Stomach smooth muscle (tissue), 2 donors: Measurements from ENCODE around the gene CCNY.
"Not testable (repeated sequence)": the region's sequence is repeated elsewhere in the genome, so short reads cannot be mapped to it uniquely, and the experiment has no call there.

Source experiments
- H3K27ac ChIP-seq: one replicate; pipeline ENCODE4 v1.7.0; 2013; ENCODE audit warnings: mild to moderate bottlenecking, low read length, inconsistent platforms
- H3K27me3 ChIP-seq, 2 donors: one replicate each; pipeline ENCODE4 v1.7.0; 2013; ENCODE audit warnings: low read length in 2 of 2; ENCODE audit not compliant: insufficient read depth in 2 of 2, control insufficient read depth in 1 of 2
- H3K36me3 ChIP-seq, 2 donors: one replicate each; pipeline ENCODE4 v1.7.0; 2013; ENCODE audit warnings: low read length in 2 of 2; ENCODE audit not compliant: control insufficient read depth in 2 of 2, insufficient read depth in 2 of 2
- H3K4me1 ChIP-seq: one replicate; pipeline ENCODE4 v1.7.0; 2013; ENCODE audit warnings: low read length; ENCODE audit not compliant: control insufficient read depth, insufficient read depth
- H3K4me3 ChIP-seq, 2 donors: one replicate each; pipeline ENCODE4 v1.7.0; 2013; ENCODE audit warnings: low read length in 2 of 2
- H3K9ac ChIP-seq, 2 donors: one replicate each; pipeline ENCODE4 v1.7.0; 2013; ENCODE audit warnings: low read length in 2 of 2, mild to moderate bottlenecking in 1 of 2
- H3K9me3 ChIP-seq, 2 donors: one replicate each; pipeline ENCODE4 v1.7.0; 2013; ENCODE audit warnings: low read length in 2 of 2; ENCODE audit not compliant: control insufficient read depth in 2 of 2
- donor health status: healthy.
- donor health status: Pancreatic carcinoma.

CCNY gene

GRCh38 chr10:35347121-35347562 is 10.8 kb downstream of the CCNY start:
- no peak overlapping the region for H3K9ac ChIP-seq
- no peak overlapping the region for H3K27ac ChIP-seq
- peaks cover 0 to 3% of the 10 kb centered on the region in 2 donors for H3K36me3 ChIP-seq
- H3K4me3 ChIP-seq = no peak overlapping the region
- no peaks in the 10 kb centered on the region for H3K9me3 ChIP-seq
- H3K4me1 ChIP-seq = peaks cover 32% of the 10 kb centered on the region
- H3K27me3 ChIP-seq = no peaks in the 10 kb centered on the region

- peaks cover 37% of the 10 kb centered on the region for H3K4me1 ChIP-seq
- no peaks in the 10 kb centered on the region for H3K9me3 ChIP-seq
- no peak overlapping the region for H3K9ac ChIP-seq
- H3K27me3 ChIP-seq = no peaks in the 10 kb centered on the region
- H3K4me3 ChIP-seq = peak overlapping the region in 1 of 2 donors; percentile 22
- H3K27ac ChIP-seq = no peak overlapping the region
- peaks cover 0 to 3% of the 10 kb centered on the region in 2 donors for H3K36me3 ChIP-seq
Observed at GRCh38 chr10:35347899-35348608, 11.7 kb downstream of the CCNY start.

- H3K9ac ChIP-seq = no peak overlapping the region
Observed at GRCh38 chr10:35348609-35349388, 12.5 kb downstream of the CCNY start.

DNA sequence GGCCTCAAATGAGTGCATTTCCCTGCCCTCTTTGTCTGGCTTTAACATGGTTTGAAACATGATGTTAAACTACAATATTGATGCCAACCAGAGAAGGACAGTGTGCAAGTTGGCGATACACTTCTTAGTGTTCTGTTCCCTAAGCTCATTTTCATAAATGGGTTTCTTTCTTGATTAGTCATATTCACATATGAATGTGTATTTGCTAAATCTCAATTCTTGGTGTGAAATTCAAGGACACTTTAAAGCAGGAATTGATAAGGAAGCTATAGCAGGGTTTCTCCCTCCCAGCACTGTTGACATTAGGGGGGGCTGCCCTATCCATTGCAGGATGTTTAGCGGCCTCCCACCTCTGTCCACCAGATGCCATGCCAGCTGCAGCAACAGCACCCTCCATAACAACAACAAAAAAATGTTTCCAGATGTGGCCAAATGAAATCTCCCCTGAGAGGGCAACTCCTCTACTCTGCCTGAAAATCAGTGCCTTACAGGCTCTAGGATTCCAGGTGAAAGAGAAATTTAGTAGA is 13.1 kb downstream of the CCNY start:
- Histone ChIP-seq H3K4me1 (peaks cover 37% of the 10 kb centered on the region), H3K4me3 (no peak overlapping the region), H3K9ac (no peak overlapping the region), H3K9me3 (no peaks in the 10 kb centered on the region), H3K36me3 (peaks cover 0 to 3% of the 10 kb centered on the region in 2 donors), H3K27ac (no peak overlapping the region), H3K27me3 (no peaks in the 10 kb centered on the region)

More at GRCh38 chr10:35348609-35349388, 12.5 kb downstream of the CCNY start:
- H3K9me3 ChIP-seq = no peaks in the 10 kb centered on the region
- H3K27me3 ChIP-seq = no peaks in the 10 kb centered on the region
- H3K27ac ChIP-seq = no peak overlapping the region
- peak overlapping the region in 1 of 2 donors; percentile 22 for H3K4me3 ChIP-seq
- peaks cover 0 to 3% of the 10 kb centered on the region in 2 donors for H3K36me3 ChIP-seq
- peaks cover 37% of the 10 kb centered on the region for H3K4me1 ChIP-seq

DNA sequence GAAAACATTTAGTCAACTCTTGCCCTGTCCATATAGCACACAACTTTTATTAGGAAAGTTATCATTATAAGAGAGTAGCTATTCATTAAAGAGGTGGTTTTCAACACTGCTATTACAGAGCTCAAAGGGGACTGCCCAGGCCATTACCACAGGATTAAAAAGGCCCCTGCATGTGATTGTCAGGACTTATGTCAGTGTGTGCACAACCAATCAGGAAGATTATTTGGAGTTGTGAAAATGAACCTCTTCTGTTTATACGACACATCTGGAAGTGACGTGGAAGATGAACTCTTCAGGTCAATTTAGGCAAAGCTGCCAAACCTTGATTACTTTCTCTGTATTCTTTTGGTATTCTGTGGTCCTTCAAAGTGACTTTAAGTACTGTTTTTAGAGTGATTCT is 14.7 kb downstream of the CCNY start:
- Histone ChIP-seq H3K4me3 (no peak overlapping the region), H3K9me3 (no peaks in the 10 kb centered on the region), H3K4me1 (peaks cover 32% of the 10 kb centered on the region), H3K9ac (no peak overlapping the region), H3K27ac (no peak overlapping the region), H3K27me3 (no peaks in the 10 kb centered on the region), H3K36me3 (peaks cover 0 to 3% of the 10 kb centered on the region in 2 donors)

- Histone ChIP-seq H3K36me3 (peaks cover 0 to 3% of the 10 kb centered on the region in 2 donors), H3K4me1 (peaks cover 24% of the 10 kb centered on the region), H3K27me3 (no peaks in the 10 kb centered on the region), H3K9me3 (no peaks in the 10 kb centered on the region), H3K27ac (no peak overlapping the region), H3K9ac (no peak overlapping the region), H3K4me3 (no peak overlapping the region)
Observed at GRCh38 chr10:35352097-35352496, 15.8 kb downstream of the CCNY start.

- no peak overlapping the region for H3K9ac ChIP-seq
- H3K27ac ChIP-seq = no peak overlapping the region
- no peaks in the 10 kb centered on the region for H3K27me3 ChIP-seq
- H3K4me1 ChIP-seq = peaks cover 22% of the 10 kb centered on the region
- no peak overlapping the region for H3K4me3 ChIP-seq
- H3K36me3 ChIP-seq = peaks cover 0 to 3% of the 10 kb centered on the region in 2 donors
- no peaks in the 10 kb centered on the region for H3K9me3 ChIP-seq
Observed at GRCh38 chr10:35352512-35352911, 16.2 kb downstream of the CCNY start.

DNA sequence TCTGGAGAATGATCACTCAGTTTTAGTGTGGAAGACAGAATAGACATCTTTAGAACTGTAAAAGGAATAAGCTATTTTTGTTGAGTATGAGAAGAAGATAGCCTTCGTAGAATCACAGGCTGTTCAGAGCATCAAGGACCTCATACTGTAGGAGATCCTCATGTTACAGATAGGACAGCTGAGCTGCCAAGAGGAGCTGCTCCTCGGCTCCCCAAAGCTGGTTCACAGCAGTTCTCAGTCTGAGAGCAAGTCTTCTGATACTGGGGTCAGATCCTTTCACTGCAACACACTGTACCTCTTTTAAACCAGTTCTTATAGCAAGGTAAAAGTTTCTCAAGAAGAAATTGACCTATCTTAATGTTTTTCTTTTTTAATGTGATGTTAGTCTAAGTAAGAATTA is 17.1 kb downstream of the CCNY start:
- H3K36me3 ChIP-seq = peaks cover 0 to 3% of the 10 kb centered on the region in 2 donors
- H3K9me3 ChIP-seq = no peaks in the 10 kb centered on the region
- no peak overlapping the region for H3K27ac ChIP-seq
- no peak overlapping the region for H3K4me3 ChIP-seq
- H3K9ac ChIP-seq = no peak overlapping the region
- H3K27me3 ChIP-seq = no peaks in the 10 kb centered on the region
- H3K4me1 ChIP-seq = peaks cover 23% of the 10 kb centered on the region

GRCh38 chr10:35353805-35354204 is 17.5 kb downstream of the CCNY start:
- H3K36me3 ChIP-seq = peaks cover 1 to 3% of the 10 kb centered on the region in 2 donors
- H3K4me3 ChIP-seq = no peak overlapping the region
- peaks cover 27% of the 10 kb centered on the region for H3K4me1 ChIP-seq
- H3K9me3 ChIP-seq = no peaks in the 10 kb centered on the region
- no peaks in the 10 kb centered on the region for H3K27me3 ChIP-seq
- H3K27ac ChIP-seq = no peak overlapping the region
- no peak overlapping the region for H3K9ac ChIP-seq

- not testable (repeated sequence) for H3K27ac ChIP-seq, H3K27me3 ChIP-seq, H3K9ac ChIP-seq, H3K36me3 ChIP-seq, H3K4me3 ChIP-seq, H3K9me3 ChIP-seq
- peaks cover 26% of the 10 kb centered on the region for H3K4me1 ChIP-seq
Observed at GRCh38 chr10:35354257-35354656, 17.9 kb downstream of the CCNY start.
